Naive B cell (primary cell): Measurements from ENCODE around the gene THTPA. TPM values are rescaled to one million over a fixed set of nuclear protein-coding genes. Genes with fewer than 3 reads are reported as not detected.
A peak's percentile ranks its signal among the peaks of the same experiment; 100 is the strongest.

Experiments used
- ATAC-seq, 2 donors: fragments of 150-1000 bp; cut with Tn5 transposase; 2 replicates each; pipeline ENCODE4 v1.10.0; 2021; ENCODE audit warnings: low read depth in 2 of 2, mild to moderate bottlenecking in 2 of 2, moderate library complexity in 2 of 2
- DNase-seq: peaks from one replicate; pipeline ENCODE4 v3.0.0; 2022
- H3K27ac Mint-ChIP-seq, 6 donors: one replicate each; pipeline ENCODE4 v1.8.0; 2020 to 2022; ENCODE audit warnings: mild to moderate bottlenecking in 6 of 6, mixed read lengths in 6 of 6, moderate library complexity in 5 of 6, inconsistent platforms in 2 of 6
- H3K27me3 Mint-ChIP-seq, 3 donors: one replicate each; pipeline ENCODE4 v1.8.0; 2021 to 2022; ENCODE audit warnings: mixed read lengths in 3 of 3, mild to moderate bottlenecking in 1 of 3
- H3K36me3 Mint-ChIP-seq, 2 donors: one replicate each; pipeline ENCODE4 v1.8.0; 2020 to 2022; ENCODE audit warnings: mixed read lengths in 2 of 2, inconsistent platforms in 1 of 2, mild to moderate bottlenecking in 1 of 2
- H3K4me1 Mint-ChIP-seq, 3 donors: one replicate each; pipeline ENCODE4 v1.8.0; 2020 to 2022; ENCODE audit warnings: mixed read lengths in 3 of 3, inconsistent platforms in 1 of 3, mild to moderate bottlenecking in 1 of 3, moderate library complexity in 1 of 3
- H3K4me3 Mint-ChIP-seq, 8 donors: one replicate each; pipeline ENCODE4 v1.8.0; 2020 to 2022; ENCODE audit warnings: mild to moderate bottlenecking in 8 of 8, mixed read lengths in 8 of 8, moderate library complexity in 8 of 8, inconsistent platforms in 2 of 8
- H3K9me3 Mint-ChIP-seq, 7 donors: one replicate each; pipeline ENCODE4 v1.8.0; 2020 to 2022; ENCODE audit warnings: mixed read lengths in 7 of 7, mild to moderate bottlenecking in 5 of 7, inconsistent platforms in 2 of 7, moderate library complexity in 1 of 7
- polyA plus RNA-seq, 6 donors: library from polyadenylated mRNA; unstranded; fragments of 300-500 nt; fragmentation: Illumina TruSeq; gene quantifications; one replicate each; pipeline ENCODE4 v1.2.3, GENCODE V29; 2021; ENCODE audit warnings: low read depth in 6 of 6

The THTPA gene
- 10 to 100 TPM; 16.0 to 28.3 (median 21.7) TPM for polyA plus RNA-seq

- Mint-ChIP-seq H3K4me1 (peaks cover 48 to 56% (median 51%) of the 10 kb centered on the region in 3 donors), H3K27ac (peak within 1 kb of the TSS; percentile 86 to 98 (median 92)), H3K9me3 (no peaks in the 10 kb centered on the region), H3K27me3 (no peaks in the 10 kb centered on the region), H3K36me3 (peaks cover 5 to 8% of the 10 kb centered on the region in 2 donors), H3K4me3 (peak within 1 kb of the TSS; percentile 93 to 98 (median 96))
- DNase-seq (peak; percentile 92), ATAC-seq (peak; percentile 87 to 88)
Observed at GRCh38 chr14:23555882-23556699, at the start of gene THTPA. THTPA (plus strand) TSS chr14:23556271; CDS start chr14:23556758, 487 bp downstream.

- ATAC-seq = no peak
- Mint-ChIP-seq H3K9me3 (peaks cover 0 to 3% (median 0%) of the 10 kb centered on the region in 7 donors), H3K4me3 (peak overlapping the region in 6 of 8 donors; percentile 12 to 81 (median 66)), H3K27ac (no peak overlapping the region), H3K27me3 (no peaks in the 10 kb centered on the region), H3K4me1 (peaks cover 4 to 10% (median 4%) of the 10 kb centered on the region in 3 donors), H3K36me3 (peaks cover 0 to 11% of the 10 kb centered on the region in 2 donors)
- DNase-seq = no peak
Observed at GRCh38 chr14:23512156-23512555, 43.9 kb upstream of the THTPA start.

GRCh38 chr14:23513005-23513817, 42.9 kb upstream of the THTPA start:
- Mint-ChIP-seq H3K9me3 (peaks cover 0 to 3% (median 0%) of the 10 kb centered on the region in 7 donors), H3K27ac (no peak overlapping the region), H3K4me1 (peaks cover 4 to 10% (median 4%) of the 10 kb centered on the region in 3 donors), H3K27me3 (no peaks in the 10 kb centered on the region), H3K4me3 (no peak overlapping the region), H3K36me3 (peaks cover 0 to 11% of the 10 kb centered on the region in 2 donors)
- DNase-seq = no peak
- ATAC-seq = no peak

GRCh38 chr14:23513818-23514643, 42.0 kb upstream of the THTPA start:
- ATAC-seq (no peak), DNase-seq (no peak)
- Mint-ChIP-seq H3K27me3 (no peaks in the 10 kb centered on the region), H3K36me3 (peaks cover 0 to 11% of the 10 kb centered on the region in 2 donors), H3K4me1 (peaks cover 4 to 10% (median 4%) of the 10 kb centered on the region in 3 donors), H3K9me3 (peaks cover 0 to 3% (median 0%) of the 10 kb centered on the region in 7 donors), H3K27ac (peak overlapping the region in 1 of 6 donors; percentile 58), H3K4me3 (peak overlapping the region in 2 of 8 donors; percentile 13 to 45)

GRCh38 chr14:23514644-23514957, 41.5 kb upstream of the THTPA start:
- Mint-ChIP-seq H3K4me1 (peaks cover 4 to 10% (median 4%) of the 10 kb centered on the region in 3 donors), H3K27ac (no peak overlapping the region), H3K36me3 (peaks cover 0 to 11% of the 10 kb centered on the region in 2 donors), H3K27me3 (no peaks in the 10 kb centered on the region), H3K9me3 (peaks cover 0 to 3% (median 0%) of the 10 kb centered on the region in 7 donors), H3K4me3 (no peak overlapping the region)
- no peak for ATAC-seq
- DNase-seq = no peak

GRCh38 chr14:23517650-23518326, 38.3 kb upstream of the THTPA start:
- H3K4me1 Mint-ChIP-seq = no peaks in the 10 kb centered on the region
- no peak for ATAC-seq
- no peak for DNase-seq
- peaks cover 0 to 11% of the 10 kb centered on the region in 2 donors for H3K36me3 Mint-ChIP-seq
- H3K27me3 Mint-ChIP-seq = no peaks in the 10 kb centered on the region
- no peak overlapping the region for H3K4me3 Mint-ChIP-seq
- H3K9me3 Mint-ChIP-seq = peaks cover 0 to 3% (median 0%) of the 10 kb centered on the region in 7 donors
- H3K27ac Mint-ChIP-seq = peak overlapping the region in 1 of 6 donors; percentile 35

- no peak for ATAC-seq
- no peak overlapping the region for H3K4me3 Mint-ChIP-seq
- no peaks in the 10 kb centered on the region for H3K4me1 Mint-ChIP-seq
- H3K36me3 Mint-ChIP-seq = peaks cover 0 to 6% of the 10 kb centered on the region in 2 donors
- peaks cover 0 to 3% (median 0%) of the 10 kb centered on the region in 7 donors for H3K9me3 Mint-ChIP-seq
- H3K27ac Mint-ChIP-seq = peak overlapping the region in 1 of 6 donors; percentile 28
- H3K27me3 Mint-ChIP-seq = no peaks in the 10 kb centered on the region
- DNase-seq = no peak
Observed at GRCh38 chr14:23518709-23519108, 37.4 kb upstream of the THTPA start.

GRCh38 chr14:23520899-23521533, 35.1 kb upstream of the THTPA start:
- Mint-ChIP-seq H3K4me1 (no peaks in the 10 kb centered on the region), H3K9me3 (peaks cover 0 to 3% (median 0%) of the 10 kb centered on the region in 7 donors), H3K27me3 (no peaks in the 10 kb centered on the region), H3K27ac (peak overlapping the region in 1 of 6 donors; percentile 78), H3K36me3 (no peaks in the 10 kb centered on the region), H3K4me3 (no peak overlapping the region)
- ATAC-seq (no peak), DNase-seq (no peak)

GRCh38 chr14:23521785-23522640, 34.1 kb upstream of the THTPA start:
- no peaks in the 10 kb centered on the region for H3K27me3 Mint-ChIP-seq
- H3K4me1 Mint-ChIP-seq = no peaks in the 10 kb centered on the region
- no peak for DNase-seq
- no peaks in the 10 kb centered on the region for H3K36me3 Mint-ChIP-seq
- no peaks in the 10 kb centered on the region for H3K9me3 Mint-ChIP-seq
- ATAC-seq = no peak
- H3K27ac Mint-ChIP-seq = peak overlapping the region in 2 of 6 donors; percentile 36 to 44
- no peak overlapping the region for H3K4me3 Mint-ChIP-seq

- H3K36me3 Mint-ChIP-seq = no peaks in the 10 kb centered on the region
- H3K4me1 Mint-ChIP-seq = no peaks in the 10 kb centered on the region
- H3K9me3 Mint-ChIP-seq = no peaks in the 10 kb centered on the region
- no peak overlapping the region for H3K27ac Mint-ChIP-seq
- DNase-seq (no peak), ATAC-seq (no peak)
- no peak overlapping the region for H3K4me3 Mint-ChIP-seq
- no peaks in the 10 kb centered on the region for H3K27me3 Mint-ChIP-seq
Observed at GRCh38 chr14:23522643-23523198, 33.4 kb upstream of the THTPA start.

- H3K9me3 Mint-ChIP-seq = no peaks in the 10 kb centered on the region
- DNase-seq (no peak), ATAC-seq (no peak)
- no peaks in the 10 kb centered on the region for H3K36me3 Mint-ChIP-seq
- H3K27me3 Mint-ChIP-seq = no peaks in the 10 kb centered on the region
- H3K27ac Mint-ChIP-seq = no peak overlapping the region
- no peak overlapping the region for H3K4me3 Mint-ChIP-seq
- no peaks in the 10 kb centered on the region for H3K4me1 Mint-ChIP-seq
Observed at GRCh38 chr14:23523229-23524016, 32.6 kb upstream of the THTPA start.
